Measurements from ENCODE around the gene C3orf85. TPM values are rescaled to one million over a fixed set of nuclear protein-coding genes. Genes with fewer than 3 reads are reported as not detected.
A peak's percentile ranks its signal among the peaks of the same experiment; 100 is the strongest.
"Not testable (repeated sequence)": the region's sequence is repeated elsewhere in the genome, so short reads cannot be mapped to it uniquely, and the experiment has no call there.

C3orf85 gene
- total and polyA plus RNA-seq, 12 donors: not detected

DNA sequence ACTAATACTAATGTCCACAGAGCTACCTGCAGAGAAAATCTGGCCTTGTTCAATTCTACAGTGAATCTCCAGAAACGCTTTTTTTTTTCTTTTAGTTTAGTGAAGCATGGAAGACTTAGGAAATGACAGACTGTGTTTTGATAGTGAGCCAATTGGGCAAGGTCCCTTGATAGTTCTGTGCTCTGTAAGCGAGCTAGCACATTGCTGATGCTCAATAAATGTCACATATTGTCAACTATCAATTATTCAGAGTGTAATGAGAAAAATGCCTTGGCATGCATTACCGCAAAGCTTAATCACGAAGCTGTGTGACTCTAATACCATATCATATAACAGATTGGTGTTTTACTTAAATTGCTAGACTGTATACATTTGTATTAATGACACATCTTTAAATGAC, 5.2 kb upstream of the C3orf85 start:
- no peak for TF ChIP-seq POLR2A (IDR thresholded peaks at IDR 0.05)
- TF ChIP-seq, protein P1, sequence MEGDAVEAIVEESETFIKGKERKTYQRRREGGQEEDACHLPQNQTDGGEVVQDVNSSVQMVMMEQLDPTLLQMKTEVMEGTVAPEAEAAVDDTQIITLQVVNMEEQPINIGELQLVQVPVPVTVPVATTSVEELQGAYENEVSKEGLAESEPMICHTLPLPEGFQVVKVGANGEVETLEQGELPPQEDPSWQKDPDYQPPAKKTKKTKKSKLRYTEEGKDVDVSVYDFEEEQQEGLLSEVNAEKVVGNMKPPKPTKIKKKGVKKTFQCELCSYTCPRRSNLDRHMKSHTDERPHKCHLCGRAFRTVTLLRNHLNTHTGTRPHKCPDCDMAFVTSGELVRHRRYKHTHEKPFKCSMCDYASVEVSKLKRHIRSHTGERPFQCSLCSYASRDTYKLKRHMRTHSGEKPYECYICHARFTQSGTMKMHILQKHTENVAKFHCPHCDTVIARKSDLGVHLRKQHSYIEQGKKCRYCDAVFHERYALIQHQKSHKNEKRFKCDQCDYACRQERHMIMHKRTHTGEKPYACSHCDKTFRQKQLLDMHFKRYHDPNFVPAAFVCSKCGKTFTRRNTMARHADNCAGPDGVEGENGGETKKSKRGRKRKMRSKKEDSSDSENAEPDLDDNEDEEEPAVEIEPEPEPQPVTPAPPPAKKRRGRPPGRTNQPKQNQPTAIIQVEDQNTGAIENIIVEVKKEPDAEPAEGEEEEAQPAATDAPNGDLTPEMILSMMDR (IDR thresholded peaks at IDR 0.05): no peak
- H3K4me1 ChIP-seq (replicated peaks in 1 of 2): no peaks in the 10 kb centered on the region
- peak in 3 of 7 donors; percentile 7 to 16 (median 8) for DNase-seq
- H3K27me3 ChIP-seq: no peaks in the 10 kb centered on the region
- H3K4me3 ChIP-seq: no peak overlapping the region
- WGBS, 4 donors: 35 to 75% (median 48%) methylated on average over 4 of the region's 4 CpGs
- H3K27ac ChIP-seq: no peak overlapping the region
- H3K9me3 ChIP-seq (replicated peaks in 1 of 3): no peaks in the 10 kb centered on the region
- no peaks in the 10 kb centered on the region for H3K36me3 ChIP-seq (replicated peaks in 1 of 2)
- intact Hi-C loops (cut with DNase I): no loop called here

DNA sequence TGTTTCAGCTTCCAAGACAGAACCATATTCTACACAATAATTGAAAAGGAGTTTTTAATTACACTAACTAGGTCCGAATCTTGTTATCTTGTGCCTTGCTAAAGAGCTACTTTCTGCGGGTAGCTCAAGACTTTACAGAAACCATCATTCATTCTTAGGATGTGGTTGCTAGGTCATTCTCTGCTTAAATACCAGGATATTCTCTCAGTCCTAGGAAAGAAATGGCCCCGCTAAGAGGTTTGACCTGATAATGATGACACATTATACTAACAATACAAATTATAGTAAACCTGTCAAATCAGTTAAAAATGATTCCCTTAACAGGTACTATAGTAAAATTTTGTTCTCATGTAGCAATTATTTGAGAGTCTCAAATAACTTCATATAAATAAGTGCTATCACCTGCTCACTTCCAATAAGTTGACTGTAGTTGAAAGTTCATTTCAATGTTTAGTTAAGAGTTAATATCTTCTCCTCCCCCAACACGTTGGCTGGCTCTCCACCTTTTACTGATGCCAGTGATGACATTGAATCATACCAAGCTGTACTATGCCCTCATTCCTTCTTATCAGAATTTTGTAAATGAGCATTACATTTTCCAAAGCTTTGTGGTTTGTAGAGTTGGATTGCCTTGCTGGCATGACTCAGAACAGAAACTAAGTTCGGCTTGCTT, 3.6 kb upstream of the C3orf85 start:
- intact Hi-C loops (cut with DNase I): no loop called here
- H3K36me3 ChIP-seq (replicated peaks in 1 of 2): no peaks in the 10 kb centered on the region
- H3K27ac ChIP-seq: peak overlapping the region in 1 of 5 donors; percentile 28
- DNase-seq: peak in 5 of 7 donors; percentile 15 to 30 (median 20)
- WGBS, 4 donors: 65 to 76% (median 70%) methylated on average over 5 of the region's 5 CpGs
- H3K4me3 ChIP-seq: no peak overlapping the region
- no peaks in the 10 kb centered on the region for H3K9me3 ChIP-seq (replicated peaks in 1 of 3)
- no peaks in the 10 kb centered on the region for H3K4me1 ChIP-seq (replicated peaks in 1 of 2)
- TF ChIP-seq, protein P1 (IDR thresholded peaks at IDR 0.05): no peak
- H3K27me3 ChIP-seq: no peaks in the 10 kb centered on the region

DNA sequence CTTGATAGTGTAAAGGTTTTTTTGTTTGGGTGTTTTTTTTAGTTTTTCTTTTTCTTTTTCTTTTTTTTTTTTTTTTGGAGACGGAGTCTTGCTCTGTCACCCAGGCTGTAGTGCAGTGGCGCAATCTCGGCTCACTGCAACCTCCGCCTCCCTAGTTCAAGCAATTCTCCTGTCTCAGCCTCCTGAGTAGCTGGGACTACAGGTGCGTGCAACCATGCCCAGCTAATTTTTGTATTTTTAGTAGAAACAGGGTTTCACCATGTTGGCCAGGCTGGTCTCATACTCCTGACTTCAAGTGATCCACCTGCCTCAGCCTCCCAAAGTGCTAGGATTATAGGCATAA, 3.1 kb upstream of the C3orf85 start:
- H3K36me3 ChIP-seq (replicated peaks in 1 of 2); H3K4me3 ChIP-seq; H3K27me3 ChIP-seq; H3K4me1 ChIP-seq (replicated peaks in 1 of 2); H3K9me3 ChIP-seq (replicated peaks in 1 of 3); intact Hi-C loops (cut with DNase I): not testable (repeated sequence)
- WGBS, 4 donors: 79 to 91% (median 82%) methylated on average over 5 of the region's 5 CpGs
- peak in 1 of 7 donors; percentile 9 for DNase-seq
- H3K27ac ChIP-seq: peak overlapping the region in 1 of 5 donors; percentile 28

DNA sequence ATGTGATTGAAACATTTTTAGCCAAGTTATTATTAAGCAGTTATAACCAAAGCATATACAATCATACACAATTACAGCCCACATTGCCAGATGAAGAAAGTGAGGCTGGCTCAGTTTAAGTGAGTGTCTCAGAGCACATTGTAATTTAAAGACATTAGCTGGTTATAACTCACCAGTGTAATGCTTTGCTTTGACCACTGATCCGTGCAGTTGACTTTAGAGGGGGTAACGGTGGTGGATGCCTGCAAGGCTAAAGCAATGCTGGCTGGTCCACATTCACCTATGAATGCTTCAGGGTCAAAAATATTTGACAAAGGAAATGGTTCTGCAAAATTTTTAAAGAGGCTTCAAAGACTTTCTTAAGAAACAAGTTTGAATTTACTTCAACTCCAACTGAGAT, 1.2 kb downstream of the C3orf85 start:
- no peak overlapping the region for H3K4me3 ChIP-seq
- intact Hi-C loops (cut with DNase I): no loop called here
- no peaks in the 10 kb centered on the region for H3K27me3 ChIP-seq
- 69 to 85% (median 83%) methylated on average over 2 of the region's 2 CpGs for WGBS, 4 donors
- TF ChIP-seq, protein P1 (IDR thresholded peaks at IDR 0.05): no peak
- TF ChIP-seq POLR2A (IDR thresholded peaks at IDR 0.05): no peak
- H3K27ac ChIP-seq: no peak overlapping the region
- no peaks in the 10 kb centered on the region for H3K9me3 ChIP-seq (replicated peaks in 1 of 3)
- H3K4me1 ChIP-seq (replicated peaks in 1 of 2): no peaks in the 10 kb centered on the region
- no peaks in the 10 kb centered on the region for H3K36me3 ChIP-seq (replicated peaks in 1 of 2)
- DNase-seq: no peak

DNA sequence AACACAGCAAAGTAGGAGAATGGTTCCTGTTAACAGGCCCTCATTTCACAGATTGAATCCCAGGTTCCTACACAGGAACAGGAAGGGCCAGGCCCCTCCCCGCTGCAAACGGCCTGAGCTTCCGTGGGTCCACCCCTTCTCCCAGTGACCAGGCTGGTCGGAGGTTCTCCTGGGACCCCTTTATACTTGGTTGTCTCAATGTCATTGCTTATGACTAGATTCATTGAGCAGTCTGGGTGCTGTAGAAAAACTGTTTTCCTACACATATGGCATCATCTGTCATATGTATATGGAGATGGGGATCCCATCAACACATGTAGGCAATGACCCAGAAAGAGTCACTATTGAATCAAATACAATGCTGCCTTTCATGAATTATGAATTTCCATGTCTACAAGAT, 3.8 kb downstream of the C3orf85 start:
- intact Hi-C loops (cut with DNase I): no loop called here
- WGBS, 4 donors: 78 to 93% (median 83%) methylated on average over 3 to 4 of the region's 4 CpGs

More for the DNA sequence above, 3.8 kb downstream of the C3orf85 start:
- H3K36me3 ChIP-seq (replicated peaks in 1 of 2): no peaks in the 10 kb centered on the region
- H3K4me1 ChIP-seq (replicated peaks in 1 of 2): no peaks in the 10 kb centered on the region
- H3K9me3 ChIP-seq (replicated peaks in 1 of 3): no peaks in the 10 kb centered on the region
- no peak for TF ChIP-seq POLR2A (IDR thresholded peaks at IDR 0.05)
- TF ChIP-seq, protein P1 (IDR thresholded peaks at IDR 0.05): no peak
- no peaks in the 10 kb centered on the region for H3K27me3 ChIP-seq
- no peak overlapping the region for H3K27ac ChIP-seq
- no peak overlapping the region for H3K4me3 ChIP-seq
- DNase-seq: no peak

Measured in adrenal gland (tissue), 12 donors.